Choroid plexus epithelial cell (primary cell): ENCODE measurements around the gene NAA10.

Source experiments
- DNase-seq: peaks from one replicate; pipeline ENCODE4 v3.0.0-alpha.2; 2010; ENCODE audit warnings: low read depth
- H3K4me3 ChIP-seq: 2 replicates; pipeline ENCODE4 v1.5.1; 2011; ENCODE audit warnings: low read depth, mild to moderate bottlenecking, control low read depth, low read length, moderate library complexity
- CTCF ChIP-seq: conservative IDR thresholded peaks from 2 replicates; pipeline ENCODE4 v1.5.1; 2011; ENCODE audit warnings: low read depth, mild to moderate bottlenecking, control low read depth, inconsistent platforms, low read length, moderate library complexity

NAA10 gene

GRCh38 chrX:153969904-153970356, 35.1 kb upstream of the NAA10 start:
- TF ChIP-seq CTCF: no peak
- H3K4me3 ChIP-seq: peak overlapping the region; percentile 83
- DNase-seq: peak; percentile 44

GRCh38 chrX:153969125-153969903, 34.5 kb upstream of the NAA10 start:
- peak overlapping the region; percentile 83 for H3K4me3 ChIP-seq
- TF ChIP-seq CTCF: no peak
- no peak for DNase-seq

- TF ChIP-seq CTCF: no peak
- no peak for DNase-seq
- peak overlapping the region; percentile 83 for H3K4me3 ChIP-seq
Observed at GRCh38 chrX:153968754-153969124, 33.9 kb upstream of the NAA10 start.

GRCh38 chrX:153968255-153968654, 33.4 kb upstream of the NAA10 start:
- no peak for TF ChIP-seq CTCF
- no peak for DNase-seq
- H3K4me3 ChIP-seq: peak overlapping the region; percentile 83

GRCh38 chrX:153967536-153968224, 32.8 kb upstream of the NAA10 start:
- no peak overlapping the region for H3K4me3 ChIP-seq
- TF ChIP-seq CTCF: no peak
- DNase-seq: no peak

- no peak for DNase-seq
- H3K4me3 ChIP-seq: no peak overlapping the region
Observed at GRCh38 chrX:153966841-153967535, 32.2 kb upstream of the NAA10 start.

More at GRCh38 chrX:153966841-153967535, 32.2 kb upstream of the NAA10 start:
- TF ChIP-seq CTCF: no peak
